HG03442 (cell line): ENCODE measurements around the gene CCHCR1.

Experiments used
- ATAC-seq: cut with Tn5 transposase; IDR thresholded peaks from one replicate; pipeline ENCODE4 v1.9.1; 2021; ENCODE audit warnings: mild to moderate bottlenecking, moderate library complexity; ENCODE audit not compliant: unreplicated experiment

CCHCR1 gene

GRCh38 chr6:31112478-31112877 is 45.1 kb downstream of the CCHCR1 start, which contains the start of gene C6orf15:
C6orf15 (minus strand) TSS chr6:31112575; CDS start chr6:31112555, 20 bp downstream.
- no peak for ATAC-seq

GRCh38 chr6:31111712-31112111 is 45.9 kb downstream of the CCHCR1 start:
- ATAC-seq: no peak

GRCh38 chr6:31110825-31111582 is 46.6 kb downstream of the CCHCR1 start:
- no peak for ATAC-seq

- no peak for ATAC-seq
These were observed 50.5 kb downstream of the CCHCR1 start for GRCh38 chr6:31107052-31107451.

- ATAC-seq: no peak
These were observed 54.5 kb downstream of the CCHCR1 start for GRCh38 chr6:31103136-31103535.

GRCh38 chr6:31098449-31098938 is 59.1 kb downstream of the CCHCR1 start:
- no peak for ATAC-seq

GRCh38 chr6:31096656-31097055 is 60.9 kb downstream of the CCHCR1 start:
- ATAC-seq: no peak

- ATAC-seq: no peak
These were observed 61.4 kb downstream of the CCHCR1 start for GRCh38 chr6:31096215-31096614.

- ATAC-seq: no peak
These were observed 63.2 kb downstream of the CCHCR1 start for GRCh38 chr6:31094389-31094881.

GRCh38 chr6:31092769-31093505 is 64.7 kb downstream of the CCHCR1 start:
- ATAC-seq: no peak
